H1 (cell line): ENCODE measurements around the gene IQCM. TPM values are rescaled to one million over a fixed set of nuclear protein-coding genes. Genes with fewer than 3 reads are reported as not detected.

Experiments used
- SRF ChIP-seq: IDR thresholded peaks from 2 replicates; pipeline ENCODE4 v1.6.1; 2011; ENCODE audit warnings: mild to moderate bottlenecking, low read depth, low read length, moderate library complexity
- SUZ12 ChIP-seq: fragments of 200-600 bp; sonication (generic); IDR thresholded peaks from 2 replicates; pipeline ENCODE4 v1.6.1; 2012; ENCODE audit warnings: mild to moderate bottlenecking, inconsistent platforms, low read length, moderate library complexity, mixed read lengths
- polyA plus RNA-seq, 7 experiments: library from polyadenylated mRNA; depleted of rRNA in 3 of 7; stranded (reverse) in 5 of 7; unstranded in 2 of 7; fragments of >200 nt in 5 of 7; fragments of 200-250 nt in 2 of 7; gene quantifications; 1 replicate in 5 of 7; 2 replicates in 1 of 7; 4 replicates in 1 of 7; pipeline versions ENCODE4 v1.2.1 to v1.2.3, GENCODE V29; 2011 to 2013; ENCODE audit warnings: missing spikeins in 2 of 7, mixed read lengths in 2 of 7
- total RNA-seq: library from RNA; stranded (reverse); fragmentation: NEBNext Ultra II Directional; extraction: Animal tissue kit (Norgen Biotek cat#: 25700); gene quantifications from 2 replicates; pipeline ENCODE4 v1.2.1, GENCODE V29; 2021

IQCM gene
- total and polyA plus RNA-seq, 2 of the 8 experiments (the other 6 are each of a cell fraction or from before 2014, with no cell fraction given): not detected

DNA sequence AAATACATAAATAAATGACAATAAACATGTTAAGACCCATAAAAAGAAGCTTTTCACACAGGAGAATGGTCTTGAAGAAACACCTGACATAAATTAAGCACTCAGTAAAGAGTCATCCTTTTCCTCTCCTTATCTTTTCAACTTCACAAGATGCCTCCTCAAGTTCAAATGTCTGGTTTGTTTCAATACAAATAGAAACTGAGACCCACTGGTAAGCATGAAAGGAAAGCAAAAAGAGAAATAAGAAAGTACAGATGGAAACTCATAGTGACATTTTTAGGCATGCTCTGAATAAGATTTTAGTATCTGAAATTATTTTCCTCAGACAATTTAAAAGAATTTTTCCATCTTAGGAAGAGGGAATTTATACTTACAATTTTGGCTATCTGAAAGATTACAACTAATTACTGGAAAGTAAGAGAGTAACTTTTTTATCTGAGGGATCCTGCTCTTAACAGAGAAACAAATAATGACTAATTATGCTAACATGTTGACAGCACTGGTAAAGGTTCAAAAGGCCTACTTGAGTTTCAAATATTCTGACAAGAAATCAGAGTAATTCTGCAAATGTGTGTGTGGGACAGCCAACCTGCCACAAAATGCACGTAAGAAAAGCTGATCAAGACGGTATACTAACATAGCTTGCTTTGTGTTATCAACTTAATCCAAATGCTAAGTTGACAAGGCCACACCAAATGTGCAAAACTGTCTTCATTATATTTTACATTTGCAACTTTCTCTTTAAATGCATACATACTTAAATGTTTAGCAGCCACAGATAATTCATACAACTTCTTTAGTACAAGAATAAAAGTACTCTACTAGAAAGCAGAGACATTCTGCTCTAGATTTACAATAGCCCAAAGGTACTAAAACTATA lies 113.0 kb downstream of the IQCM start (continued):
- no peak for TF ChIP-seq SUZ12
- TF ChIP-seq SRF: no peak
